Astrocyte (in vitro differentiated cells and primary cell): ENCODE measurements around the gene SLC66A2. TPM values are rescaled to one million over a fixed set of nuclear protein-coding genes. Genes with fewer than 3 reads are reported as not detected.

Experiments used
- DNase-seq: peaks from one replicate; pipeline ENCODE4 v3.0.0-alpha.2; 2010; ENCODE audit warnings: low read depth
- FAIRE-seq: peaks from 2 replicates; lab custom pipeline; 2011; peaks lifted over from hg19 to GRCh38; lab: Jason Lieb, UNC
- H2AFZ ChIP-seq: 2 replicates; pipeline ENCODE4 v1.6.0; 2012; ENCODE audit warnings: low read depth, low read length, inconsistent platforms
- H3K27ac ChIP-seq: 2 replicates; pipeline ENCODE4 v1.5.1; 2011; ENCODE audit warnings: low read depth, low read length, inconsistent platforms
- H3K27me3 ChIP-seq: 2 replicates; pipeline ENCODE4 v1.6.0; 2011; ENCODE audit warnings: low read length, inconsistent platforms; ENCODE audit not compliant: insufficient read depth
- H3K36me3 ChIP-seq: 2 replicates; pipeline ENCODE4 v1.5.1; 2011; ENCODE audit warnings: low read length, inconsistent platforms; ENCODE audit not compliant: insufficient read depth
- H3K4me1 ChIP-seq: 2 replicates; pipeline ENCODE4 v1.5.1; 2011; ENCODE audit warnings: low read length, inconsistent platforms; ENCODE audit not compliant: insufficient read depth
- H3K4me2 ChIP-seq: 2 replicates; pipeline ENCODE4 v1.6.0; 2012; ENCODE audit warnings: low read length, inconsistent platforms
- H3K4me3 ChIP-seq: 2 replicates; pipeline ENCODE4 v1.5.1; 2011; ENCODE audit warnings: low read depth, mild to moderate bottlenecking, low read length, inconsistent platforms; ENCODE audit not compliant: insufficient read depth
- H3K79me2 ChIP-seq: 2 replicates; pipeline ENCODE4 v1.6.0; 2012; ENCODE audit warnings: mild to moderate bottlenecking, low read length, inconsistent platforms; ENCODE audit not compliant: insufficient read depth
- H3K9ac ChIP-seq: 2 replicates; pipeline ENCODE4 v1.6.0; 2012; ENCODE audit warnings: mild to moderate bottlenecking, low read length, inconsistent platforms
- H3K9me3 ChIP-seq: 2 replicates; pipeline ENCODE4 v1.5.1; 2012; ENCODE audit warnings: low read depth, mild to moderate bottlenecking, low read length, inconsistent platforms; ENCODE audit not compliant: insufficient read depth
- H4K20me1 ChIP-seq: 2 replicates; pipeline ENCODE4 v1.6.0; 2012; ENCODE audit warnings: low read length, inconsistent platforms; ENCODE audit not compliant: insufficient read depth
- H3K27ac Mint-ChIP-seq: one replicate; pipeline ENCODE4 v1.8.0; 2021; ENCODE audit warnings: mild to moderate bottlenecking, mixed read lengths; ENCODE audit not compliant: unreplicated experiment
- H3K27me3 Mint-ChIP-seq: one replicate; pipeline ENCODE4 v1.8.0; 2021; ENCODE audit warnings: low read depth, mixed read lengths; ENCODE audit not compliant: unreplicated experiment
- H3K36me3 Mint-ChIP-seq: one replicate; pipeline ENCODE4 v1.8.0; 2021; ENCODE audit warnings: low read depth, mixed read lengths; ENCODE audit not compliant: unreplicated experiment
- H3K4me1 Mint-ChIP-seq: one replicate; pipeline ENCODE4 v1.8.0; 2021; ENCODE audit warnings: low read depth, mixed read lengths; ENCODE audit not compliant: unreplicated experiment
- H3K4me3 Mint-ChIP-seq: one replicate; pipeline ENCODE4 v1.8.0; 2021; ENCODE audit warnings: mild to moderate bottlenecking, moderate library complexity, mixed read lengths; ENCODE audit not compliant: unreplicated experiment
- H3K9me3 Mint-ChIP-seq: one replicate; pipeline ENCODE4 v1.8.0; 2021; ENCODE audit warnings: mild to moderate bottlenecking, mixed read lengths; ENCODE audit not compliant: unreplicated experiment
- CTCF ChIP-seq: IDR thresholded peaks from 2 replicates; pipeline ENCODE4 v1.5.1; 2011; ENCODE audit warnings: low read depth, mild to moderate bottlenecking, inconsistent platforms, low read length, moderate library complexity; ENCODE audit not compliant: insufficient read depth
- EZH2 ChIP-seq: IDR thresholded peaks from 2 replicates; pipeline ENCODE4 v1.6.1; 2012; ENCODE audit warnings: mild to moderate bottlenecking, low read length, inconsistent platforms; ENCODE audit not compliant: insufficient read depth
- total RNA-seq: library from RNA; stranded (reverse); gene quantifications from 2 replicates; pipeline ENCODE4 v1.2.1, GENCODE V29; 2021

Gene SLC66A2
- total RNA-seq, 1 donor from 2014 or later: 25.3 TPM

GRCh38 chr18:79917853-79918614, 33.4 kb downstream of the SLC66A2 start:
- Mint-ChIP-seq H3K9me3 (peaks cover 7% of the 10 kb centered on the region), H3K4me1 (no peaks in the 10 kb centered on the region), H3K4me3 (no peak overlapping the region), H3K27ac (no peak overlapping the region), H3K36me3 (peaks cover 34% of the 10 kb centered on the region), H3K27me3 (no peaks in the 10 kb centered on the region)
- H3K4me3 ChIP-seq: no peak overlapping the region
- no peaks in the 10 kb centered on the region for H3K79me2 ChIP-seq
- peaks cover 20% of the 10 kb centered on the region for H4K20me1 ChIP-seq
- no peak overlapping the region for H3K27ac ChIP-seq
- no peaks in the 10 kb centered on the region for H3K27me3 ChIP-seq
- H3K9ac ChIP-seq: no peak overlapping the region
- TF ChIP-seq CTCF (no peak), EZH2 (no peak)
- no peak for DNase-seq
- FAIRE-seq: no peak
- H3K9me3 ChIP-seq: no peaks in the 10 kb centered on the region
- no peaks in the 10 kb centered on the region for H3K36me3 ChIP-seq
- no peaks in the 10 kb centered on the region for H3K4me1 ChIP-seq
- H3K4me2 ChIP-seq: no peak overlapping the region
- H2AFZ ChIP-seq: no peak overlapping the region

- no peak overlapping the region for H3K9ac ChIP-seq
- no peak overlapping the region for H3K27ac Mint-ChIP-seq
- no peak for FAIRE-seq
- peaks cover 7% of the 10 kb centered on the region for H3K9me3 Mint-ChIP-seq
- H3K27me3 ChIP-seq: no peaks in the 10 kb centered on the region
- no peaks in the 10 kb centered on the region for H3K36me3 ChIP-seq
- H3K4me3 ChIP-seq: no peak overlapping the region
- DNase-seq: no peak
- no peaks in the 10 kb centered on the region for H3K79me2 ChIP-seq
- H3K36me3 Mint-ChIP-seq: peaks cover 34% of the 10 kb centered on the region
- peaks cover under 1% of the 10 kb centered on the region for H3K4me1 ChIP-seq
- H4K20me1 ChIP-seq: peaks cover 25% of the 10 kb centered on the region
- TF ChIP-seq EZH2: no peak
- no peak for TF ChIP-seq CTCF
- H3K9me3 ChIP-seq: no peaks in the 10 kb centered on the region
- no peak overlapping the region for H2AFZ ChIP-seq
- H3K27ac ChIP-seq: no peak overlapping the region
- no peaks in the 10 kb centered on the region for H3K27me3 Mint-ChIP-seq
- no peak overlapping the region for H3K4me3 Mint-ChIP-seq
- H3K4me2 ChIP-seq: no peak overlapping the region
- H3K4me1 Mint-ChIP-seq: no peaks in the 10 kb centered on the region
Observed at GRCh38 chr18:79917169-79917852, 34.1 kb downstream of the SLC66A2 start.
